Measurements from ENCODE around the gene ARHGAP21. TPM values are rescaled to one million over a fixed set of nuclear protein-coding genes. Genes with fewer than 3 reads are reported as not detected.

Gene ARHGAP21
- total RNA-seq, 1 experiment from 2014 or later = 45.8 TPM

DNA sequence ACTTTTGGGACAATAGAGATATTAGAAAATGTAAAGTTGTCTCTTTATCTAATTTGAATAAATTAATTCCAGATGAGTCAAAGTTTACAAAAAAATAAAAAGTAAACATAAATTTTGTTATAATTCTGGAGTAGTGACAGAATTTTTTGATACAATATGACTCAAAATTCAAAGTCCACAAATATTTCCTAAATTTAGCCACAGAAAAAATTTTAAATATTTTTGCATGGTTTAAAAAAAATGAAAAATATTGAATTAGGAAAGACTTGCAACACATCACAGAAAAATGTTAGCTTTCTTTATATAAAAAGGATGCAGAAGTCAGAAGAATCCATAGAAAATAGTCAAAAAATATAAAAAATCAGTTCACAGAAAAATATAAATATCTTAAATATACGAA, 117.7 kb downstream of the ARHGAP21 start:
- POLR2A ChIA-PET = no interaction called here
- intact Hi-C loops (cut with micrococcal nuclease; ENCODE audit: unreplicated experiment) (no loop called here), in situ Hi-C loops (cut with HindIII; ENCODE audit: low pct_unique_long_range_greater_than_20kb, low sequenced_read_pairs) (no loop called here)
- Histone ChIP-seq H3K27me3 (ENCODE audit: control insufficient read depth, insufficient read depth, low read length) (no peaks in the 10 kb centered on the region), H3K4me3 (ENCODE audit: low read depth in 2 of 2, low read length in 2 of 2) (no peak overlapping the region), H3K4me1 (ENCODE audit: control insufficient read depth, insufficient read depth, low read length) (no peaks in the 10 kb centered on the region), H3K36me3 (ENCODE audit: control insufficient read depth, insufficient read depth, low read length) (peaks cover 11% of the 10 kb centered on the region; the same call in 1 of the 2 replicates), H3K27ac (ENCODE audit: low read length) (no peak overlapping the region), H3K9me3 (ENCODE audit: control insufficient read depth, insufficient read depth, low read depth, low read length) (no peaks in the 10 kb centered on the region)
- ATAC-seq (no peak), DNase-seq (ENCODE audit: low read depth, low spot score) (no peak)
- BruUV-seq (replicated peaks) = no TSS peak
- CTCF ChIA-PET = no interaction called here
- TF ChIP-seq POLR2AphosphoS5 (IDR thresholded peaks at IDR 0.05; ENCODE audit: low read depth, low read length) (no peak), SIN3A (IDR thresholded peaks at IDR 0.05; ENCODE audit: borderline replicate concordance, insufficient read depth, low read depth, low read length) (no peak), TCF7L2 (IDR thresholded peaks at IDR 0.05; ENCODE audit: low read depth, low read length) (no peak)
- TF ChIP-seq, protein P1, sequence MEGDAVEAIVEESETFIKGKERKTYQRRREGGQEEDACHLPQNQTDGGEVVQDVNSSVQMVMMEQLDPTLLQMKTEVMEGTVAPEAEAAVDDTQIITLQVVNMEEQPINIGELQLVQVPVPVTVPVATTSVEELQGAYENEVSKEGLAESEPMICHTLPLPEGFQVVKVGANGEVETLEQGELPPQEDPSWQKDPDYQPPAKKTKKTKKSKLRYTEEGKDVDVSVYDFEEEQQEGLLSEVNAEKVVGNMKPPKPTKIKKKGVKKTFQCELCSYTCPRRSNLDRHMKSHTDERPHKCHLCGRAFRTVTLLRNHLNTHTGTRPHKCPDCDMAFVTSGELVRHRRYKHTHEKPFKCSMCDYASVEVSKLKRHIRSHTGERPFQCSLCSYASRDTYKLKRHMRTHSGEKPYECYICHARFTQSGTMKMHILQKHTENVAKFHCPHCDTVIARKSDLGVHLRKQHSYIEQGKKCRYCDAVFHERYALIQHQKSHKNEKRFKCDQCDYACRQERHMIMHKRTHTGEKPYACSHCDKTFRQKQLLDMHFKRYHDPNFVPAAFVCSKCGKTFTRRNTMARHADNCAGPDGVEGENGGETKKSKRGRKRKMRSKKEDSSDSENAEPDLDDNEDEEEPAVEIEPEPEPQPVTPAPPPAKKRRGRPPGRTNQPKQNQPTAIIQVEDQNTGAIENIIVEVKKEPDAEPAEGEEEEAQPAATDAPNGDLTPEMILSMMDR (IDR thresholded peaks at IDR 0.05) = no peak
- TF ChIP-seq, protein P2, sequence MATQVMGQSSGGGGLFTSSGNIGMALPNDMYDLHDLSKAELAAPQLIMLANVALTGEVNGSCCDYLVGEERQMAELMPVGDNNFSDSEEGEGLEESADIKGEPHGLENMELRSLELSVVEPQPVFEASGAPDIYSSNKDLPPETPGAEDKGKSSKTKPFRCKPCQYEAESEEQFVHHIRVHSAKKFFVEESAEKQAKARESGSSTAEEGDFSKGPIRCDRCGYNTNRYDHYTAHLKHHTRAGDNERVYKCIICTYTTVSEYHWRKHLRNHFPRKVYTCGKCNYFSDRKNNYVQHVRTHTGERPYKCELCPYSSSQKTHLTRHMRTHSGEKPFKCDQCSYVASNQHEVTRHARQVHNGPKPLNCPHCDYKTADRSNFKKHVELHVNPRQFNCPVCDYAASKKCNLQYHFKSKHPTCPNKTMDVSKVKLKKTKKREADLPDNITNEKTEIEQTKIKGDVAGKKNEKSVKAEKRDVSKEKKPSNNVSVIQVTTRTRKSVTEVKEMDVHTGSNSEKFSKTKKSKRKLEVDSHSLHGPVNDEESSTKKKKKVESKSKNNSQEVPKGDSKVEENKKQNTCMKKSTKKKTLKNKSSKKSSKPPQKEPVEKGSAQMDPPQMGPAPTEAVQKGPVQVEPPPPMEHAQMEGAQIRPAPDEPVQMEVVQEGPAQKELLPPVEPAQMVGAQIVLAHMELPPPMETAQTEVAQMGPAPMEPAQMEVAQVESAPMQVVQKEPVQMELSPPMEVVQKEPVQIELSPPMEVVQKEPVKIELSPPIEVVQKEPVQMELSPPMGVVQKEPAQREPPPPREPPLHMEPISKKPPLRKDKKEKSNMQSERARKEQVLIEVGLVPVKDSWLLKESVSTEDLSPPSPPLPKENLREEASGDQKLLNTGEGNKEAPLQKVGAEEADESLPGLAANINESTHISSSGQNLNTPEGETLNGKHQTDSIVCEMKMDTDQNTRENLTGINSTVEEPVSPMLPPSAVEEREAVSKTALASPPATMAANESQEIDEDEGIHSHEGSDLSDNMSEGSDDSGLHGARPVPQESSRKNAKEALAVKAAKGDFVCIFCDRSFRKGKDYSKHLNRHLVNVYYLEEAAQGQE (IDR thresholded peaks at IDR 0.05; ENCODE audit: insufficient read depth in 1 of 2, low read depth in 2 of 2, low read length in 1 of 2) = no peak

DNA sequence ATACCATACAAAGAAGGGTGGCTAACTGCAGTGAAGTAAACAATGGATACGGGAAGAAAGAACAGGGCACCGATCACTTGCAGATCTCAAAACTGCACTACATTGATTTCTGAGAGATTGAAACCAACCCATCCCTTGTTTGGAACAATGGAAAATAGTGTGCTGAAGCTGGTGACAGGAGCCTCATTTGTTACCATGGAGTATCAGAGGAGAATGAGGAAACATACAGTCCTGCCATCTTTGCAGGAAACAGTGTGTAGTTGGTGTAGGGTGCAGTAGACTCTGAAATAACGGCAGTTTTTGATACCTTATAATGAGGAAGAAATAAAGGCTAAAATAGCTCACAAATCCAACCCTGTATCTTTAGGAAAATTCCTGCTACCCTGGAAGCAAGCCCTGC, 118.5 kb downstream of the ARHGAP21 start:
- Histone ChIP-seq H3K27me3 (ENCODE audit: control insufficient read depth, insufficient read depth, low read length) (no peaks in the 10 kb centered on the region), H3K36me3 (ENCODE audit: control insufficient read depth, insufficient read depth, low read length) (peaks cover 11% of the 10 kb centered on the region; the same call in 1 of the 2 replicates), H3K4me1 (ENCODE audit: control insufficient read depth, insufficient read depth, low read length) (no peaks in the 10 kb centered on the region), H3K9me3 (ENCODE audit: control insufficient read depth, insufficient read depth, low read depth, low read length) (no peaks in the 10 kb centered on the region), H3K27ac (ENCODE audit: low read length) (no peak overlapping the region), H3K4me3 (ENCODE audit: low read depth in 2 of 2, low read length in 2 of 2) (no peak overlapping the region)
- in situ Hi-C loops (cut with HindIII; ENCODE audit: low pct_unique_long_range_greater_than_20kb, low sequenced_read_pairs) = no loop called here
- CTCF ChIA-PET = no interaction called here
- ATAC-seq (no peak), DNase-seq (ENCODE audit: low read depth, low spot score) (no peak)
- POLR2A ChIA-PET = interaction anchor here (0.6 kb wide), 1 partner anchor 8 kb away, joined by 6 read pairs; no protein-coding TSS in a partner anchor
- TF ChIP-seq TCF7L2 (IDR thresholded peaks at IDR 0.05; ENCODE audit: low read depth, low read length) = no peak
- TF ChIP-seq, protein P2 (IDR thresholded peaks at IDR 0.05; ENCODE audit: insufficient read depth in 1 of 2, low read depth in 2 of 2, low read length in 1 of 2) = no peak
- TF ChIP-seq SIN3A (IDR thresholded peaks at IDR 0.05; ENCODE audit: borderline replicate concordance, insufficient read depth, low read depth, low read length) = no peak
- TF ChIP-seq POLR2AphosphoS5 (IDR thresholded peaks at IDR 0.05; ENCODE audit: low read depth, low read length) = no peak
- TF ChIP-seq, protein P1 (IDR thresholded peaks at IDR 0.05) = no peak
- BruUV-seq (replicated peaks) = no TSS peak
- intact Hi-C loops (cut with micrococcal nuclease; ENCODE audit: unreplicated experiment) = no loop called here
